PC-3 (cell line): ENCODE measurements around the gene TRIM42. TPM values are rescaled to one million over a fixed set of nuclear protein-coding genes. Genes with fewer than 3 reads are reported as not detected.

ENCODE experiments used
- ATAC-seq: fragments of 200-7000 bp; cut with Tn5 transposase; 2 replicates; pipeline ENCODE4 v1.9.1; 2020; ENCODE audit warnings: mild to moderate bottlenecking, moderate library complexity
- BruUV-seq: library from RNA; stranded (reverse); fragments of 400-500 nt; replicated peaks from 2 replicates; lab custom pipeline; 2021; lab: Mats Ljungman, UMichigan
- CTCF ChIA-PET: fragments of 300-600 bp; sonication (Branson Sonifier 250); formaldehyde crosslinking; loops from one replicate; lab custom pipeline; 2022; ENCODE audit warnings: antibody characterized with exemption; lab: Charles Lee
- POLR2A ChIA-PET: fragments of 300-600 bp; sonication (Branson Sonifier 250); formaldehyde crosslinking; loops from one replicate; lab custom pipeline; 2022; ENCODE audit warnings: antibody characterized with exemption; ENCODE audit not compliant: unreplicated experiment; lab: Charles Lee
- DNase-seq: peaks from one replicate; pipeline ENCODE4 v3.0.0-alpha.2; 2015
- H2AFZ ChIP-seq: fragments of 300-600 bp; sonication (generic); 2 replicates; pipeline ENCODE4 v1.6.0; 2016; ENCODE audit warnings: antibody characterized with exemption, low read length
- H3F3A ChIP-seq: fragments of 300-600 bp; sonication (generic); one replicate; pipeline ENCODE4 v1.6.0; 2017; ENCODE audit warnings: antibody characterized with exemption, low read length, control low read depth, mild to moderate bottlenecking; ENCODE audit not compliant: unreplicated experiment
- H3K27ac ChIP-seq: fragments of 300-600 bp; sonication (generic); 2 replicates; pipeline ENCODE4 v1.5.1; 2016; ENCODE audit warnings: mild to moderate bottlenecking, low read length
- H3K27me3 ChIP-seq: fragments of 300-600 bp; sonication (generic); 2 replicates; pipeline ENCODE4 v1.6.1; 2016; ENCODE audit warnings: low read length, mixed read lengths
- H3K36me3 ChIP-seq: fragments of 300-600 bp; sonication (generic); 2 replicates; pipeline ENCODE4 v1.6.1; 2016; ENCODE audit warnings: low read depth, mixed run types, low read length, mixed read lengths
- H3K4me1 ChIP-seq: fragments of 300-600 bp; sonication (generic); 2 replicates; pipeline ENCODE4 v1.5.1; 2016; ENCODE audit warnings: low read length; ENCODE audit not compliant: insufficient read depth
- H3K4me2 ChIP-seq: fragments of 300-600 bp; sonication (generic); 2 replicates; pipeline ENCODE4 v1.6.0; 2016; ENCODE audit warnings: low read length
- H3K4me3 ChIP-seq: fragments of 300-600 bp; sonication (generic); 2 replicates; pipeline ENCODE4 v1.5.1; 2016; ENCODE audit warnings: mild to moderate bottlenecking, low read length, mixed read lengths
- H3K79me2 ChIP-seq: fragments of 300-600 bp; sonication (generic); 2 replicates; pipeline ENCODE4 v1.6.1; 2017; ENCODE audit warnings: low read length, mixed read lengths
- H3K9ac ChIP-seq: fragments of 300-600 bp; sonication (generic); 2 replicates; pipeline ENCODE4 v1.6.0; 2016; ENCODE audit warnings: mild to moderate bottlenecking, low read length
- H3K9me2 ChIP-seq: fragments of 300-600 bp; sonication (generic); replicated peaks from 2 replicates; pipeline ENCODE4 v1.6.1; 2016; ENCODE audit warnings: mixed run types, low read length, mixed read lengths
- H3K9me3 ChIP-seq: fragments of 300-600 bp; sonication (generic); 2 replicates; pipeline ENCODE4 v1.6.1; 2016; ENCODE audit warnings: low read length, mixed read lengths
- H4K20me1 ChIP-seq: fragments of 300-600 bp; sonication (generic); 2 replicates; pipeline ENCODE4 v1.6.1; 2016; ENCODE audit warnings: low read length, mixed read lengths
- CTCF ChIP-seq: fragments of 300-600 bp; sonication (generic); conservative IDR thresholded peaks from 2 replicates; pipeline ENCODE4 v1.5.1; 2017; ENCODE audit warnings: antibody characterized with exemption, low read depth, mild to moderate bottlenecking, low read length
- EZH2 ChIP-seq: fragments of 300-600 bp; sonication (generic); IDR thresholded peaks from one replicate; pipeline ENCODE4 v1.6.1; 2017; ENCODE audit warnings: antibody characterized with exemption, mild to moderate bottlenecking, low read length; ENCODE audit not compliant: unreplicated experiment
- EZH2phosphoT487 ChIP-seq: fragments of 300-600 bp; sonication (generic); IDR thresholded peaks from 2 replicates; pipeline ENCODE4 v1.6.1; 2018; ENCODE audit warnings: mild to moderate bottlenecking, antibody characterized with exemption, low read length, borderline replicate concordance
- intact Hi-C: fragments of 100-400 bp; cut with micrococcal nuclease; formaldehyde crosslinking; loops from 2 replicates; pipeline ENCODE4 v1.9.0; 2023
- total RNA-seq: library from RNA; depleted of rRNA; stranded (reverse); fragments of >200 nt; gene quantifications from 2 replicates; pipeline ENCODE4 v1.2.3, GENCODE V29; 2014

Gene TRIM42
- total RNA-seq, 1 experiment from 2014 or later, result not detected

- no peaks in the 10 kb centered on the region for H3K9me2 ChIP-seq
- TF ChIP-seq EZH2, result no peak
- TF ChIP-seq CTCF, result no peak
- no peak for TF ChIP-seq EZH2phosphoT487
- H3K4me2 ChIP-seq, result no peak overlapping the region
- POLR2A ChIA-PET, result no interaction called here
- no peak overlapping the region for H3K27ac ChIP-seq
- H3F3A ChIP-seq, result no peaks in the 10 kb centered on the region
- no peaks in the 10 kb centered on the region for H3K4me1 ChIP-seq
- DNase-seq, result no peak
- no peak overlapping the region for H3K4me3 ChIP-seq
- no peak overlapping the region for H2AFZ ChIP-seq
- H4K20me1 ChIP-seq, result no peaks in the 10 kb centered on the region
- no peaks in the 10 kb centered on the region for H3K27me3 ChIP-seq
- no TSS peak for BruUV-seq
- intact Hi-C loops, result no loop called here
- H3K79me2 ChIP-seq, result no peaks in the 10 kb centered on the region
- H3K9ac ChIP-seq, result no peak overlapping the region
- CTCF ChIA-PET, result no interaction called here
- H3K9me3 ChIP-seq, result no peaks in the 10 kb centered on the region
- no peaks in the 10 kb centered on the region for H3K36me3 ChIP-seq
- ATAC-seq, result no peak
These were observed 42.2 kb downstream of the TRIM42 start for GRCh38 chr3:140719841-140720614.

- ATAC-seq (no peak), DNase-seq (no peak)
- Histone ChIP-seq H3K9me2 (no peaks in the 10 kb centered on the region), H3K4me2 (no peak overlapping the region), H3K9me3 (no peaks in the 10 kb centered on the region), H3K27me3 (no peaks in the 10 kb centered on the region), H3K27ac (no peak overlapping the region), H3F3A (no peaks in the 10 kb centered on the region), H3K36me3 (no peaks in the 10 kb centered on the region), H2AFZ (no peak overlapping the region), H3K4me3 (no peak overlapping the region), H3K79me2 (no peaks in the 10 kb centered on the region), H4K20me1 (no peaks in the 10 kb centered on the region), H3K4me1 (no peaks in the 10 kb centered on the region), H3K9ac (no peak overlapping the region)
- BruUV-seq, result no TSS peak
- POLR2A ChIA-PET, result no interaction called here
- CTCF ChIA-PET, result no interaction called here
- intact Hi-C loops, result no loop called here
- no peak for TF ChIP-seq EZH2phosphoT487
- TF ChIP-seq EZH2, result no peak
These were observed 45.7 kb downstream of the TRIM42 start for GRCh38 chr3:140723576-140723975.

- Histone ChIP-seq H3F3A (no peaks in the 10 kb centered on the region), H3K9me3 (no peaks in the 10 kb centered on the region), H2AFZ (no peak overlapping the region), H3K9me2 (no peaks in the 10 kb centered on the region), H3K79me2 (no peaks in the 10 kb centered on the region), H3K4me2 (no peak overlapping the region), H3K9ac (no peak overlapping the region), H3K4me3 (no peak overlapping the region), H4K20me1 (no peaks in the 10 kb centered on the region), H3K36me3 (no peaks in the 10 kb centered on the region), H3K4me1 (no peaks in the 10 kb centered on the region), H3K27ac (no peak overlapping the region), H3K27me3 (0 out of 2 replicates have a peak, but pooled peaks cover 3% of the 10 kb centered on the region)
- ChIA-PET CTCF (no interaction called here), POLR2A (no interaction called here)
- intact Hi-C loops, result no loop called here
- TF ChIP-seq EZH2phosphoT487 (no peak), EZH2 (no peak)
- ATAC-seq (no peak), DNase-seq (no peak)
- BruUV-seq, result no TSS peak
These were observed 47.3 kb downstream of the TRIM42 start for GRCh38 chr3:140724856-140725812.
